ENCODE measurements around the gene SERPINE1.
"Not testable (repeated sequence)": the region's sequence is repeated elsewhere in the genome, so short reads cannot be mapped to it uniquely, and the experiment has no call there.

Gene SERPINE1

DNA sequence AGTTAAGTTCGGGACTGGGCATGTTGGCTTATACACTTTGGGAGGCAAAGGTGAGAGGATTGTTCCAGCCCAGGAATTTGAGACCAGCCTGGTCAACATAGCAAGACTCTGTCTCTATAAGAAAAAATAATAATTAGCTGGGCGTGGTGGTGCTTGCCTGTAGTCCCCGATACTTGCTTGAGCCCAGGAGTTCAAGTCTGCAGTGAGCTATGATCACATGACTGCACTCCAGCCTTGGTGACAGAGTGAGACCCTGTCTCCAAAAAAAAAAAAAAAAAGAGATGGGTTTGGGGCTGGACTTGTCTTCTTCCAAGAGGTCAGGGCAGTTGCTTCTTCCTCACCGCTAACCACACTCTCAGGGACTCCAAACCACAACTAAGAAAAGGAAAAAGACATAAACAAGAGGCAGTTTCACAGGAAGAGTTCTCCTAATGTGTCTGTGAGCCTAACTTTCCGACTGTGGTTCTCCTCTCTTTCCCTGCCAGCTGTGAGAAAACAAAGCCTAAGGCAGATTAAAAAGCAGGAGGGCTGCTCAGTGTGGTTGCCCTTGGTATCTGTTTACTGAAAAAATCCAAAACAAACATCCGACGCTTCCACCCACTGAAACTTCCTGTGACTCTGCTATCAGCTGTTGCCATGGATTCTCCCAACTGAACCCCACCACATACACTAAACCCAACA is 2.4 kb upstream of the SERPINE1 start:
- peak; percentile 85 for DNase-seq (ENCODE audit: low read depth)

DNA sequence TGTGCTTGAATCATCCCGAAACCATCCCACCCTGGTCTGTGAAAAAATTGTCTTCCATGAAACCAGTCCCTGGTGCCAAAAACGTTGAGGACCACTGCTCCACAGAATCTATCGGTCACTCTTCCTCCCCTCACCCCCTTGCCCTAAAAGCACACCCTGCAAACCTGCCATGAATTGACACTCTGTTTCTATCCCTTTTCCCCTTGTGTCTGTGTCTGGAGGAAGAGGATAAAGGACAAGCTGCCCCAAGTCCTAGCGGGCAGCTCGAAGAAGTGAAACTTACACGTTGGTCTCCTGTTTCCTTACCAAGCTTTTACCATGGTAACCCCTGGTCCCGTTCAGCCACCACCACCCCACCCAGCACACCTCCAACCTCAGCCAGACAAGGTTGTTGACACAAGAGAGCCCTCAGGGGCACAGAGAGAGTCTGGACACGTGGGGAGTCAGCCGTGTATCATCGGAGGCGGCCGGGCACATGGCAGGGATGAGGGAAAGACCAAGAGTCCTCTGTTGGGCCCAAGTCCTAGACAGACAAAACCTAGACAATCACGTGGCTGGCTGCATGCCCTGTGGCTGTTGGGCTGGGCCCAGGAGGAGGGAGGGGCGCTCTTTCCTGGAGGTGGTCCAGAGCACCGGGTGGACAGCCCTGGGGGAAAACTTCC is 784 bp upstream of the SERPINE1 start:
- DNase-seq (ENCODE audit: low read depth) = no peak

DNA sequence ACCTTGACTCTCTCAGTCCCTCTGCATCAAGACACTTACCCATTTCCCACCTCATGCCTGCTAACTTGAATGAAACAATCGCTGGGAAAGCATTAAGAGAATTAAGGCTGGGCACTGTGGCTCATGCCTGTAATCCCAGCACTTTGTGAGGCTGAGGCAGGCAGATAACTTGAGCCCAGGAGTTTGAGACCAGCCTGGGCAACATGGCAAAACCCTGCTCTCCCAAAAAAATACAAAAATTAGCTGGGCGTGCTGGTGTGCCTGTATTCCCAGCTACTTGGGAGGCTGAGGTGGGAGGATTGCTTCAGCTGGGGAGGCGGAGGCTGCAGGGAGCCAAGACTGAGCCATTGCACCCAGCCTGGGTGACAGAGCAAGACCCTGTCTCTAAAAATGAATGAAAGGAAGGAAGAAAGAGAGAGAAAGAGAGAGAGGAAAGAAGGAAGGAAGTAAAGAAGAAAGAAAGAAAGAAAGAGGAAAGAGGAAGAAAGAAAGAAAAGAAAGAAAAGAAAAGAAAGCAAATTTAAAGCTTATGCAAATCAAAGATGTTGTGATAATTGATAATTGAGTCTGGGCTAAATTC is 646 bp downstream of the SERPINE1 start:
- no peak for DNase-seq (ENCODE audit: low read depth)

DNA sequence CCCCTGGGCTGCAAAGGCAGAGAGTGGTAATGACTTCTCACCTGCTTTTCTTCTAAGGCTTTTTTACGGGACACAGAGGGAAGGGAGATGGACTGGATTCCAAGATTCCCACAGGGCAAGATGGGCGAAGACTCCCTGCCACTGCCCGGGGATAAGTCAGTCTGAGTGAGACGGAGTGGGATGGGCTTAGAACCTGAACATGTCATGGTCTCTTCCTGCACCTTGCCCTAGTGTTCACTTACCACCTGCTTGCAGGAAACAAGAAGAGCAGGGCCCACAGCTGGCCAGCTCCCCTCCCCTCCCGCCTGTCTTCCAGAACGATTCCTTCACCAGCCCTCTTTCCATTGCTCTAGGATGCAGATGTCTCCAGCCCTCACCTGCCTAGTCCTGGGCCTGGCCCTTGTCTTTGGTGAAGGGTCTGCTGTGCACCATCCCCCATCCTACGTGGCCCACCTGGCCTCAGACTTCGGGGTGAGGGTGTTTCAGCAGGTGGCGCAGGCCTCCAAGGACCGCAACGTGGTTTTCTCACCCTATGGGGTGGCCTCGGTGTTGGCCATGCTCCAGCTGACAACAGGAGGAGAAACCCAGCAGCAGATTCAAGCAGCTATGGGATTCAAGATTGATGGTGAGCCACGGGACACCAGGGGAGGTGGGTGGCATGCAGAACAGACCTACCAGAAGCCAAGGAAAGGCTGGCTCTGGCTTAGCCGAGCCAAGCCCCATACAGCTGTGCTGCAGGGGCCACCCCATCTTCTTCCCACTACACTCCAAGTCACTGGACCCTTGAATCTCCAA is 1.3 kb downstream of the SERPINE1 start:
- DNase-seq (ENCODE audit: low read depth) = no peak

DNA sequence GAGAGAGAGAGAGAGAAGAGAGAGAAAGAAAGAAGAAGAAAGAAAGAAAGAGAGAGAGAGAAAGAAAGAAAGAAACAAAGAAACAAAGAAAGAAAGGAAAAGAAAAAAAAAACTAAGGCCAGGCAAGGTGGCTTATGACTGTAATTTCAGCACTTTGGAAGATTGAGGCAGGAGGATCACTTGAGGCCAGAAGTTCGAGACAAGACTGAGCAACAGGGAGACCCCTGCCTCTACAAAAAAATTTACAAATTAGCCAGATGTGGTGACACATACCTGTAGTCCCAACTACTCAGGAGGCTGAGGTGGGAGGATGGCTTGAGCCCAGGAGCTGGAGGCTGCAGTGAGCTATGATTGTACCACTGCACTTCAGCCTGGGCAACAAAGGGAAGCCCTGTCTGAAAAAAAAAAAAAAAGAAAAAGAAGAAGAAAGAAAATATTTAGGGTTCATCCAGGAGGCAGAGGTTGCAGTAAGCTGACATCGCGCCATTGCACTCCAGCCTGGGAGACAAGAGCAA is 2.8 kb downstream of the SERPINE1 start:
- DNase-seq (ENCODE audit: low read depth) = no peak

DNA sequence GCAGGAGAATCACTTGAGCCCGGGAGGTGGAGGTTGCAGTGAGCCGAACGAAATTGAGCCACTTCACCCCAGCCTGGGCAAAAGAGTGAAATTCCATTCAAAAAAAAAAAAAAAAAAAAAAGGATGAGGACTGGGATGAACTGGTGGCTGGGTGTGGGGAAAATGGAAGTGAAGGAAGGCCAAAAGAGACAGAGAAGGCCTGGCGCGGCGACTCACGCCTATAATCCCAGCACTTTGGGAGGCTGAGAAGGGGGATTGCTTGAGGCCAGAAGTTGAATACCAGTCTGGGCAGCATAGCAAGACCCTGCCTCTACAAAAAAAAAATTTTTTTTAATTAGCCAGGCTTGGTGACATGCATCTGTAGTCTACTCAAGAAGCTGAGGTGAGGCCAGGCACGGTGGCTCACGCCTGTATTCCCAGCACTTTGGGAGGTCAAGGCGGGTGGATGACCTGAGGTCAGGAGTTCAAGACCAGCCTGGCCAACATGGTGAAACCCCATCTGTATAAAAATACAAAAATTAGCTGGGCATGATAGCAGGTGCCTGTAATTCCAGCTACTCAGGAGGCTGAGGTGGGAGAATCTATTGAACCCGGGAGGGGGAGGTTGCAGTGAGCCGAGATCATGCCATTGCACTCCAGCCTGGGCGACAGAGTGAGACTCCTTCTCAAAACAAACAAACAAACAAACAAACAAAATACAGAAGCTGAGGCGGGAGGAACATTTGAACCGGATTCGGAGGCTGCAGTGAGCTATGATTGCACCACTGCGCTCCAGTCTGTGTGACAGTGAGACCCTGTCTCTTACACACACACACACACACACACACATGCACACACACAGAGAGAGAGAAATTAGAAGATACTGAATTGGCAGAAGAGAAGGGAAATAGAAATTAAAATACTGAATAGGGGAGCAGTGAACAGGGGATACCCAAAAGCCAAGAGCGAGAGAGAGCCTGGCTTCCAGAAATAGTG is 6.0 kb downstream of the SERPINE1 start:
- DNase-seq (ENCODE audit: low read depth) = not testable (repeated sequence)

DNA sequence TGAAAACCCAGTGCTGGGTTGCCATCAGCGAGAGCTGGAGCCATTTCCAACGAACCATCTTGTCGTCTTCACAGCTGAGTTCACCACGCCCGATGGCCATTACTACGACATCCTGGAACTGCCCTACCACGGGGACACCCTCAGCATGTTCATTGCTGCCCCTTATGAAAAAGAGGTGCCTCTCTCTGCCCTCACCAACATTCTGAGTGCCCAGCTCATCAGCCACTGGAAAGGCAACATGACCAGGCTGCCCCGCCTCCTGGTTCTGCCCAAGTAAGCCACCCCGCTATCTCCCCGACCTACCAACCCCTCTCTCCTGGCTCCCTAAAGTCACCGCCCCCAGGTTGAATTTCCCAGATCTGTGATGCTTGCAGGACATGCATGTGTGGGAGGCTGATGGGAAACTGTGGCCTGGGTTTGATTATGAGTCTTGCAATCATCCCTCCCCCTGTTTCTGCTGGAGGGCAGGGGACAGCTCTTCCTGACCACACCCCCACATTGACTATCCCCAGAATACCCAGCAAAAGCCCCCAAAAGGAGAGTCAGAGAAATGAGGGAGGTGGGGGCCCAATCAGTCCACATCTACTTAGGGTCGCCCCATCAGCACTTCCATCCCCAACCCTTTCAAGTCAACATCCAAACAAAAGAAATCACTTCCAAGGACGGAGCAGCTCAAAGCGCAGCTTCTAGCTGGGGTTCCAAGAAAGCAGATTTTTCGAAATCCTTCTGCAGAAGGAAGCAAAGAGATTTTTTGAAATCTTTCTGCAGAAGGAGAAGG is 6.9 kb downstream of the SERPINE1 start:
- DNase-seq (ENCODE audit: low read depth) = no peak

DNA sequence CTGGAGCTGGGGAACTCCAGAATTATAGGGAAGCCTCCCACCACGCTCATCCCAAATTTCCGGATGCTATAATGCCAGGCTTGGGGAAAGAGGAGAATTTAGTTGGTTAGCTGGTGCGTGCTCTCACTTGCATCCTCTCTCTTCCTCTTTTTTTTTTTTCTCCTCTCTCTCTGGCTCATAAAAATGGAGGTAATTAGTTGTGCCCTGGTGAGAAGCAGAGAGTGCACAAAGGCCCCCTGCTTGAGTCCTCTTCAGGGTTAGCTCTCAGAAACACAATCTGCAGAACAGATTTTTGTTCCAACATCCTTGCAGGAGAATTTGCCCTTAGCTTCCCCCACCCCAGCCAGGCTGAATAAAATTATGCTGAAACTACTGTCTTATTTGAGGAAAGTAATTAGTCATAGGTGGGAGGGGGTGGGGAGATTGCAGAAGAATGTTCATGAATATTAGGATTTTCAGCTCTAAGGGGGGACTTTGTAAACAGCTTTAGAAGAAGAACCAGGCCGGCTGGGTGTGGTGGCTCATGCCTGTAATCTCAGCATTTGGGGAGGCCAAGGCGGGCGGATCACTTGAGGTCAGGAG is 7.6 kb downstream of the SERPINE1 start:
- DNase-seq (ENCODE audit: low read depth) = no peak

DNA sequence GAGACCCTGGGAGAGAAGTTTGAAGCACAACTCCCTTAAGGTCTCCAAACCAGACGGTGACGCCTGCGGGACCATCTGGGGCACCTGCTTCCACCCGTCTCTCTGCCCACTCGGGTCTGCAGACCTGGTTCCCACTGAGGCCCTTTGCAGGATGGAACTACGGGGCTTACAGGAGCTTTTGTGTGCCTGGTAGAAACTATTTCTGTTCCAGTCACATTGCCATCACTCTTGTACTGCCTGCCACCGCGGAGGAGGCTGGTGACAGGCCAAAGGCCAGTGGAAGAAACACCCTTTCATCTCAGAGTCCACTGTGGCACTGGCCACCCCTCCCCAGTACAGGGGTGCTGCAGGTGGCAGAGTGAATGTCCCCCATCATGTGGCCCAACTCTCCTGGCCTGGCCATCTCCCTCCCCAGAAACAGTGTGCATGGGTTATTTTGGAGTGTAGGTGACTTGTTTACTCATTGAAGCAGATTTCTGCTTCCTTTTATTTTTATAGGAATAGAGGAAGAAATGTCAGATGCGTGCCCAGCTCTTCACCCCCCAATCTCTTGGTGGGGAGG is 10.8 kb downstream of the SERPINE1 start:
- DNase-seq (ENCODE audit: low read depth) = no peak

DNA sequence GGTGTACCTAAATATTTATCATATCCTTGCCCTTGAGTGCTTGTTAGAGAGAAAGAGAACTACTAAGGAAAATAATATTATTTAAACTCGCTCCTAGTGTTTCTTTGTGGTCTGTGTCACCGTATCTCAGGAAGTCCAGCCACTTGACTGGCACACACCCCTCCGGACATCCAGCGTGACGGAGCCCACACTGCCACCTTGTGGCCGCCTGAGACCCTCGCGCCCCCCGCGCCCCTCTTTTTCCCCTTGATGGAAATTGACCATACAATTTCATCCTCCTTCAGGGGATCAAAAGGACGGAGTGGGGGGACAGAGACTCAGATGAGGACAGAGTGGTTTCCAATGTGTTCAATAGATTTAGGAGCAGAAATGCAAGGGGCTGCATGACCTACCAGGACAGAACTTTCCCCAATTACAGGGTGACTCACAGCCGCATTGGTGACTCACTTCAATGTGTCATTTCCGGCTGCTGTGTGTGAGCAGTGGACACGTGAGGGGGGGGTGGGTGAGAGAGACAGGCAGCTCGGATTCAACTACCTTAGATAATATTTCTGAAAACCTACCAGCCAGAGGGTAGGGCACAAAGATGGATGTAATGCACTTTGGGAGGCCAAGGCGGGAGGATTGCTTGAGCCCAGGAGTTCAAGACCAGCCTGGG is 11.4 kb downstream of the SERPINE1 start:
- peak; percentile 95 for DNase-seq (ENCODE audit: low read depth)

DNA sequence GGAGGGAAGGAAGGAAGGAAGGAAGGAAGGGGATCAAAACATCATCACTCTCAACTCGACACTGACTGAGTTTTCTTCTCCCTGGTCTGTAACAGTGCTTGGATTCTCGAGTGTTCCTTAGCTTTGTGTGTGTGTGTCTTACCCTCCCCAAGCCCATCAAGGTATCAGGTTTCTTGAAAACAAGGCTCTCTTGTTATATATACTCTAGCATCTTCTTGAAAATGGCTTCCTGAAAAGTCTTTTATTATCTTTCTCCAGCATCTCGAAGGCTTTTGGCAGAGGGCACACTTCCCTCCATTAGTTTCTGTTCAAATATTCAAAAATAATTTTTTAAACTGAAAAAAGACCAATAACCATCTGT is 13.4 kb downstream of the SERPINE1 start:
- no peak for DNase-seq (ENCODE audit: low read depth)

DNA sequence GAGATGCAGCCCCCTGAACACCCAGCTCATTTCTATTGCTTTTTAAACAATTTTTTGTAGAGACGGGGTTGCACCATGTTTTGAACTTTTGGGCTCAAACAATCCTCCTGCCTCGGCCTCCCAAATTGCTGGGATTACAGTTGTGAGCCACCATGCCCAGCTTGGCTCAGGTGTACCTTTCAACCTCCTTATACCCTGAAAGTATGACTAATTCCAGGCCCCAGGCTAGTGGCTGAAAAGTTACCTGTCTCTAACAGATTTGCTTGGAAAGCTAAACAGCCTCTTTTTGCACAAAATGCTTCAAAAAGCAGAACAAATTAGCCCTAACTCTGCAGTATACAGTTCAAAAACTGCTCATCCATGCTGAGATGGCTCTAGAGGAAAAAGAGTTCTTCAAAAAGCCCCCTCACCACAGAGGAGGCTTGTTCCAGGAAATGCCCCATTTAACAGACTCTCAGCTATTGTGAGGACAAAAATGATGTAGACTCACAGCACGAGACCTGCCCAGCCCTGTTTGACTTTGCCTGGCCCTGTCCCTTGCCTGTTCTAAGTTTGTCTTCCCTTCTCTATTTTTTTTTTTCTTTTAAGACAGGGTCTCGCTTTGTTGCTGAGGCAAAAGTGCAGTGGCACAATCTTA is 14.0 kb downstream of the SERPINE1 start:
- DNase-seq (ENCODE audit: low read depth) = no peak

DNA sequence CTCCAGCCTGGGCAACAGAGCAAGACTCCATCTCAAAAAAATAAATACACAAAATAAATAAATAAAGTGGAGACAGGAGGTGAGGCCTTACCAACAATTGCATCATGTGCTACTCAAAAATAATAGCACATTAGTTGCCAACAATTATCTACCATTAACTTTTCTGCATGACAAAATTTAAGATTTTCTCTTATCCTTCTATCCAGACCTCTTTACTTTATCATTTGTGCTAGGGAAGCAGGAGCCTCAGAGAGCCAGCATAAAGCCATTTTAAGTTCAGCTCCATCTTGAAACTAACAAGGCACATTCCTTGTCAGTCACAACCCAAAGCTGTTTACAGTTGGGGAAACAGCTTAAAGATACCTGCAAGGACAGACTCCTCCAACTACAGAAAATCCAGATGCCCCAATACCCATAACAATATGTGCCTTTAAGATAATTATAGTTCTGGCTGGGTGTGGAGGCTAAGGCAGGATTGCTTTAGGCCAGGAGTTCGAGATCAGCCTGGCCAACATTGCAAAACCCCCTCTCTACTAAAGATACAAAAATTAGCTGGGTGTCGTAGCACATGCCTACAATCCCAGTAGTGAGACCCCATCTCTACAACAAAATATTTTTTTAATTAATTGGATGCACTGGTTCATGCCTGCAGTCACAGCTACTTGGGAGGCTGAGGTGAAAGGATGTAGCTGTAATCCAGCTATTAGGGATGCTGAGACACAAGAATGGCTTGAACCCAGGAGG is 25.2 kb downstream of the SERPINE1 start:
- no peak for DNase-seq (ENCODE audit: low read depth)

DNA sequence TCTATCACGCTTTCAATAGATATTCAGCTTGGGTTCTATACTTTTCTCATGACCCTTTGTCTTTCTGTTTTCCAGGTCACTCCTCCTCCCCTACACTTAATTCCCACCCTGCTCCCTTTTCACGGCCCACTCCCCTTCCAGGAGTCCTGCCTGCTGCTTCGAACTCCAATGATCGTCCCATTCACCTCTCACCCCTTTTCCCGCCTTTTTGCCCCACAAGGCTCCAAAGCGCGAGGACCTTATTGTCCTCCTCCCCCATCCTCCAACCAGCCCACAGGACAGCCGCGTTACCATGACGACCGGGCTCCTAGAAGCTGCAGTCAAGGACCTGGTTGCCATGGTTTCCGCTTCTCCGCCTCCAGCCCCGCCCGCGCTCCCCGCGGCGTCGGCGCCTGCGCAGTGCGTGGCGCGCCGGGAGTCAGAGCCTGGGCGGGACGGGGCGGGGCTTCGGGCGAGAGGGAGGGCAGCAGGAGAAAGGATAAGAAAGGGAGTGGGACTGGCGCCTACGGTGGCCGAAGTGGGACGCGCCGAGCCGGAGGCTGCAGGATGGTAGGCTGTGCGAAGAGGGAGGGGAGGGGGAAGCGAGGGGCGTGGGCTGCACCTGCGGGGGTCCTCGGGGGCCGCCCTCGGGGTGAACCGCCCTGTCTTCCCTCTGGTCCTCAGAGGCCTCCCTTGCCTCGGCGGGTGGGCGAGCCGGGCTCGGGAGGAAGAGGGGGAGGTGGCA is 27.2 kb downstream of the SERPINE1 start, which contains the start of gene AP1S1:
TSS of gene AP1S1 (plus strand) at position 508 of the 724 bp plus-strand sequence. CDS start at position 547, 39 bp downstream.
- DNase-seq (ENCODE audit: low read depth) = peak; percentile 86

DNA sequence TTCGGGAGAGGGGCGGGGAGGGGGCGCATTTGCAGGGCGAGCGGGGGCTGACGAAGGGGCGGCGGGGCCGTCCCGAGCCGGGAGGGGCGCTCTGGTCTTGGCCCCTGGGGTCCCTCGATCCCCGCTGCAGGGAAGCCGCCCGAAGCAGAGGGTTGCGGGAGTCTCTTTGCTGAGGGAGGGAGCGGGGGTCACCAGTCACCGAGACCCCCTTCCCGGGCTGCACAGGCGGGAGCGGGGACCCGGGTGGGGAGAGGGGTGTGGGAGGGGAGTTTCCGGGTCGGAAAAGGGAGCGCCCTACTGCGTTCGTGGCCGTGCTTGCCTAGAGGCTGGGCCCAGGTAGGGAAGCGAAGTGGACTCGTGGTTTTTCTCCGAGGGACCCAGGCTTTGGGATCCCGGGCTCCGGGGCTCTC is 27.8 kb downstream of the SERPINE1 start:
- no peak for DNase-seq (ENCODE audit: low read depth)

DNA sequence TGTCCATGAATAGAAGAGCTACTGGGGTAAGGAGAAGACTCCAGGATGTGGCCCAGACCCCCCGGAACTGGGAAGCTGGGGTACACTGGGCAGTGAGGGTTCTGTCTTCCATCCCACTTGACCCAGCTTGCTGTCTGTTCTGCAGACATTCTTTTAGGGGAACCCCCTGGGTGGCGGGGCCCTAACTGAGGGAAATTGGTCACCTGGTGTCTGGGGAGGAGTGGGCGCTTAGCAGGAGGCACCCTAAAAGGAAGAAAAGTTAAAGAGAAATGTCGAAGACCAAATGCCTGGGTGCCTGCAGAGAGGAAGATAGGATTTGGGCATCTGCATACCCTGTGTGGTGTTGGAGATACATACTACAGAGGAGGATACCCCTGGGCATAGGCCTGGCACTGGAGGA is 28.4 kb downstream of the SERPINE1 start:
- DNase-seq (ENCODE audit: low read depth) = no peak

DNA sequence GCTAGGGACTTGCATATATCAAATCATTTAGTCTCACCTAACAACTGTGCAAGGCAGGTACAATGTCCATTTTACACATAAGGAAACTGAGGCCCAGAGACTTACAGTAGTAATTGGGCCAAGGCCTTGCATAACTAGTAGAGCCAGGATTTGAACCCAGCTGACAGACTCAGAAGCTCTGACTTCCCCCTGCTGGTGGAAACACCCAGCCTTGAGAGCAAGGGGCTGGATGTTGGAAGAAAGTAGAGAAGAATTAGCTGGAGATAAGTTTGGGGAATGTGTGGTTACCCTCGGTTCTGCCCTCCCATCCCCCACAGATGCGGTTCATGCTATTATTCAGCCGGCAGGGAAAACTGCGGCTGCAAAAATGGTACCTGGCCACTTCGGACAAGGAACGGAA is 29.4 kb downstream of the SERPINE1 start:
- DNase-seq (ENCODE audit: low read depth) = no peak

Measured in GM04504 (cell line).